SK-N-SH (cell line): ENCODE measurements around the gene ANKH. TPM values are rescaled to one million over a fixed set of nuclear protein-coding genes. Genes with fewer than 3 reads are reported as not detected.

Experiments
- CTCF ChIA-PET: fragments of 300-600, 350-600 bp; formaldehyde crosslinking; extraction: SDS; loops from one replicate; lab custom pipeline; 2021; lab: Yijun Ruan, JAX
- POLR2A ChIA-PET: fragments of 350-600 bp; sonication (Branson Sonifier 250); formaldehyde crosslinking; extraction: SDS; loops from one replicate; lab custom pipeline; 2020; ENCODE audit warnings: antibody characterized with exemption, inconsistent platforms; lab: Yijun Ruan, JAX
- DNase-seq: peaks from one replicate; pipeline ENCODE4 v3.0.0; 2012
- H2AFZ ChIP-seq: fragments of 200-600 bp; sonication (generic); 2 replicates; pipeline ENCODE4 v1.8.1; 2016; ENCODE audit warnings: antibody characterized with exemption, mild to moderate bottlenecking, low read depth
- H3F3A ChIP-seq: fragments of 200-600 bp; sonication (generic); replicated peaks from 2 replicates; pipeline ENCODE3; 2016; ENCODE audit warnings: antibody characterized with exemption, mild to moderate bottlenecking; ENCODE audit not compliant: insufficient read depth
- H3K27ac ChIP-seq, 2 experiments: fragments of 200-500 bp in 1 of 2; fragments of 200-600 bp in 1 of 2; sonication (Bioruptor generic) in 1 of 2; sonication (generic), shearing (Covaris generic) in 1 of 2; 2 replicates each; pipeline versions ENCODE4 v1.5.1 to v1.6.1; 2014 to 2016; ENCODE audit warnings: low read depth in 2 of 2, inconsistent platforms in 1 of 2, low read length in 1 of 2, mild to moderate bottlenecking in 1 of 2, mixed read lengths in 1 of 2
- H3K27me3 ChIP-seq: fragments of 200-600 bp; sonication (generic), shearing (Covaris generic); 2 replicates; pipeline ENCODE4 v1.6.1; 2016; ENCODE audit warnings: mixed run types; ENCODE audit not compliant: insufficient read depth
- H3K36me3 ChIP-seq, 2 experiments: fragments of 200-500 bp in 1 of 2; fragments of 200-600 bp in 1 of 2; sonication (Bioruptor generic) in 1 of 2; sonication (generic) in 1 of 2; replicated peaks in 1 of 2; 2 replicates each; pipeline versions ENCODE3 to v1.5.1; 2014 to 2016; ENCODE audit warnings: low read length in 1 of 2, mild to moderate bottlenecking in 1 of 2; ENCODE audit not compliant: insufficient read depth in 2 of 2, control insufficient read depth in 1 of 2
- H3K4me1 ChIP-seq, 2 experiments: fragments of 200-500 bp in 1 of 2; fragments of 200-600 bp in 1 of 2; sonication (Bioruptor generic) in 1 of 2; sonication (generic), shearing (Covaris generic) in 1 of 2; 2 replicates each; pipeline versions ENCODE4 v1.5.1 to v1.6.1; 2014 to 2016; ENCODE audit warnings: low read depth in 1 of 2, low read length in 1 of 2, mixed run types in 1 of 2; ENCODE audit not compliant: insufficient read depth in 2 of 2, control insufficient read depth in 1 of 2
- H3K4me2 ChIP-seq: fragments of 200-600 bp; sonication (generic), shearing (Covaris generic); 2 replicates; pipeline ENCODE4 v1.6.1; 2017; ENCODE audit warnings: mixed run types
- H3K4me3 ChIP-seq, 2 experiments: fragments of 200-500 bp in 1 of 2; fragments of 200-600 bp in 1 of 2; sonication (Bioruptor generic) in 1 of 2; sonication (generic), shearing (Covaris generic) in 1 of 2; 2 replicates each; pipeline versions ENCODE4 v1.5.1 to v1.8.1; 2014 to 2016; ENCODE audit warnings: low read depth in 2 of 2, inconsistent platforms in 1 of 2, low read length in 1 of 2, mild to moderate bottlenecking in 1 of 2, mixed read lengths in 1 of 2, moderate library complexity in 1 of 2
- H3K79me2 ChIP-seq: fragments of 200-600 bp; sonication (generic); 2 replicates; pipeline ENCODE4 v1.8.1; 2017; ENCODE audit warnings: mild to moderate bottlenecking; ENCODE audit not compliant: insufficient read depth
- H3K9ac ChIP-seq: fragments of 200-600 bp; sonication (generic); 2 replicates; pipeline ENCODE4 v1.6.1; 2017; ENCODE audit warnings: mixed run types
- H3K9me2 ChIP-seq: fragments of 200-600 bp; sonication (generic); 2 replicates; pipeline ENCODE4 v1.6.1; 2017; ENCODE audit warnings: mixed run types
- H3K9me3 ChIP-seq: fragments of 200-600 bp; sonication (generic); 2 replicates; pipeline ENCODE4 v1.6.1; 2017; ENCODE audit warnings: mixed run types, mild to moderate bottlenecking, moderate library complexity
- H4K20me1 ChIP-seq: fragments of 200-600 bp; sonication (generic); 2 replicates; pipeline ENCODE4 v1.6.1; 2017; ENCODE audit warnings: mild to moderate bottlenecking, mixed run types; ENCODE audit not compliant: insufficient read depth
- ELF1 ChIP-seq: IDR thresholded peaks from 2 replicates; pipeline ENCODE4 v1.4.0; 2012
- EZH2phosphoT487 ChIP-seq: fragments of 200-600 bp; sonication (generic); IDR thresholded peaks from 2 replicates; pipeline ENCODE4 v1.6.1; 2017; ENCODE audit warnings: low read depth, mixed run types, mild to moderate bottlenecking, antibody characterized with exemption, moderate library complexity, borderline replicate concordance
- FOSL2 ChIP-seq: IDR thresholded peaks from 2 replicates; pipeline ENCODE4 v1.4.0; 2012; ENCODE audit warnings: low read depth, mild to moderate bottlenecking, moderate library complexity, borderline replicate concordance
- GABPA ChIP-seq: IDR thresholded peaks from 2 replicates; pipeline ENCODE4 v1.4.0; 2012; ENCODE audit warnings: low read depth, mild to moderate bottlenecking
- GATA2 ChIP-seq: sonication (generic); formaldehyde crosslinking; IDR thresholded peaks from 2 replicates; pipeline ENCODE4 v1.5.0; 2020; ENCODE audit warnings: mild to moderate bottlenecking, missing genetic modification reagents
- JUND ChIP-seq: IDR thresholded peaks from 2 replicates; pipeline ENCODE4 v1.4.0; 2012
- MXI1 ChIP-seq: IDR thresholded peaks from 2 replicates; pipeline ENCODE4 v1.6.1; 2012; ENCODE audit warnings: mild to moderate bottlenecking, low read depth, low read length, improper control_type of control experiment
- NFIC ChIP-seq: IDR thresholded peaks from 2 replicates; pipeline ENCODE4 v1.4.0; 2012; ENCODE audit warnings: borderline replicate concordance
- NRF1 ChIP-seq: IDR thresholded peaks from 2 replicates; pipeline ENCODE4 v1.6.1; 2012; ENCODE audit warnings: low read depth, mild to moderate bottlenecking, low read length
- POLR2AphosphoS5 ChIP-seq: IDR thresholded peaks from 2 replicates; pipeline ENCODE4 v1.6.1; 2012; ENCODE audit warnings: low read depth, low read length
- RAD21 ChIP-seq: IDR thresholded peaks from 2 replicates; pipeline ENCODE4 v1.6.1; 2012; ENCODE audit warnings: mild to moderate bottlenecking, low read length
- RCOR1 ChIP-seq: fragments of 150-350 bp; IDR thresholded peaks from 2 replicates; pipeline ENCODE4 v1.6.1; 2017; ENCODE audit warnings: antibody characterized with exemption, low read length
- SMC3 ChIP-seq: IDR thresholded peaks from 2 replicates; pipeline ENCODE4 v1.6.1; 2012; ENCODE audit warnings: low read depth, low read length, improper control_type of control experiment
- TAF1 ChIP-seq: IDR thresholded peaks from 2 replicates; pipeline ENCODE4 v1.6.1; 2012; ENCODE audit warnings: low read depth, mild to moderate bottlenecking, low read length, moderate library complexity, borderline replicate concordance
- WGBS: methylation state at CpG from one replicate; pipeline ENCODE4 v1.1.6; 2017; ENCODE audit warnings: low lambda C conversion rate; 5-methylcytosine and 5-hydroxymethylcytosine counted together
- polyA plus RNA-seq, 3 experiments: library from polyadenylated mRNA; depleted of rRNA; stranded (reverse); fragments of >200 nt; gene quantifications; 2 replicates each; pipeline ENCODE4 v1.2.3, GENCODE V29; 2012
- TF ChIP-seq, protein P1 (sequence below): IDR thresholded peaks from 2 replicates; pipeline ENCODE4 v1.4.0; 2012; ENCODE audit warnings: low read depth, borderline replicate concordance
- TF ChIP-seq, protein P2 (sequence below): IDR thresholded peaks from 2 replicates; pipeline ENCODE4 v1.4.0; 2012; ENCODE audit warnings: low read depth, borderline replicate concordance
- TF ChIP-seq, protein P3 (sequence below): IDR thresholded peaks from 2 replicates; pipeline ENCODE4 v1.4.0; 2012; ENCODE audit warnings: low read depth
- TF ChIP-seq, protein P4 (sequence below): fragments of 150-350 bp; IDR thresholded peaks from 2 replicates; pipeline ENCODE4 v1.6.1; 2017; ENCODE audit warnings: antibody characterized with exemption, low read length, low read depth, borderline replicate concordance

ANKH gene
- polyA plus RNA-seq, 1 of the 3 experiments (the other 2 are of a cell fraction) = 22.0 TPM

DNA sequence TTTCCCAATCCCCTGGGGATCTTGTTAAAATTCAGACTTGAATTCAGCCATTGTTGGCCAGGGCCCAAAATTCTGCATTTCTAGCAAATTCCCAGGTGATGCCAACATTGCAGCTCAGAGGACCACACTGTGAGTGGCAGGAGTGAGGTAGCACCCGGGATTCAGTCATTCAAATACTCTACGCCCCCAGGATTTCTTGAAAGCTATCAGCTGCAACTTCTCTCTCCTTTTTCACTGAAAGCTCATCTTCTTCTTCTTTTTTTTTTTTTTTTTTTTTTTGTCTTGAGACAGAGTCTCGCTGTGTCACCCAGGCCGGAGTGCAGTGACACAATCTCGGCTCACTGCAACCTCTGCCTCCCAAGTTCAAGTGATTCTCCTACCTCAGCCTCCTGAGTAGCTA, 19.3 kb upstream of the ANKH start:
- Histone ChIP-seq H3K4me2 (no peak overlapping the region), H3K4me3 (no peak overlapping the region), H3K4me1 (no peaks in the 10 kb centered on the region), H3K9me3 (no peaks in the 10 kb centered on the region), H2AFZ (no peak overlapping the region), H3K9me2 (no peaks in the 10 kb centered on the region), H3K79me2 (no peaks in the 10 kb centered on the region), H3K36me3 (no peaks in the 10 kb centered on the region), H3F3A (no peaks in the 10 kb centered on the region), H3K27ac (no peak overlapping the region), H3K27me3 (peaks cover 12% of the 10 kb centered on the region; the same call in 1 of the 2 replicates), H3K9ac (no peak overlapping the region), H4K20me1 (no peaks in the 10 kb centered on the region)
- DNase-seq = no peak
- POLR2A ChIA-PET = no interaction called here
- CTCF ChIA-PET = no interaction called here
- WGBS = 74% methylated on average over 5 of the region's 5 CpGs
- TF ChIP-seq NRF1 (no peak), SMC3 (no peak)
- TF ChIP-seq, protein P1, sequence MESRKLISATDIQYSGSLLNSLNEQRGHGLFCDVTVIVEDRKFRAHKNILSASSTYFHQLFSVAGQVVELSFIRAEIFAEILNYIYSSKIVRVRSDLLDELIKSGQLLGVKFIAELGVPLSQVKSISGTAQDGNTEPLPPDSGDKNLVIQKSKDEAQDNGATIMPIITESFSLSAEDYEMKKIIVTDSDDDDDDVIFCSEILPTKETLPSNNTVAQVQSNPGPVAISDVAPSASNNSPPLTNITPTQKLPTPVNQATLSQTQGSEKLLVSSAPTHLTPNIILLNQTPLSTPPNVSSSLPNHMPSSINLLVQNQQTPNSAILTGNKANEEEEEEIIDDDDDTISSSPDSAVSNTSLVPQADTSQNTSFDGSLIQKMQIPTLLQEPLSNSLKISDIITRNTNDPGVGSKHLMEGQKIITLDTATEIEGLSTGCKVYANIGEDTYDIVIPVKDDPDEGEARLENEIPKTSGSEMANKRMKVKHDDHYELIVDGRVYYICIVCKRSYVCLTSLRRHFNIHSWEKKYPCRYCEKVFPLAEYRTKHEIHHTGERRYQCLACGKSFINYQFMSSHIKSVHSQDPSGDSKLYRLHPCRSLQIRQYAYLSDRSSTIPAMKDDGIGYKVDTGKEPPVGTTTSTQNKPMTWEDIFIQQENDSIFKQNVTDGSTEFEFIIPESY = no peak

DNA sequence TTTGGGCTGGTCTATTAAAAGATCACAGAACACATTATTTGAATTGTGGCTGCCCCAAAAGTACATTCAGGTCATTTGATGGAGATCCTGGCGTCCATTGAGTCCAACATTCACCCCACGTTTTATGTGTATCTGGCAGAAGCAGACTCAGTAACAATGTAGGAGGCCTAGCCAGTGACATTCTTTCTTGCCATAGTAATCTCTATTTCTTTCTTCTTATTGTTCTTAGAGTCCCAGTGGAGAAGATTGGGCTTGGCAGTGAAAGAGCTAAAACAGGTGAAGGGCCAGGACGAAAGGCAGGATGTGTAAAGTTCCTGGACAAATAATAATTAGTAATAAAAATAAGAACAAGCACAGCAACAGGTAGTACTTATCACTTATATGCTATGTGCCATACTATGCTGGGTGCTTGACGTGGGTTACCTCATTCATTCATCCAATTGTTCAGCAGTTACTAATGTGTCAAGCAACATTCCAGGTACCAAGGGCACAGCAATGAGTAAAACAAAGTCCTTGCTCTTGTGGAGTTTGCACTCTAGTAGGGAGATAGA, 12.6 kb upstream of the ANKH start:
- no peaks in the 10 kb centered on the region for H3F3A ChIP-seq

More for the DNA sequence above, 12.6 kb upstream of the ANKH start:
- H4K20me1 ChIP-seq = no peaks in the 10 kb centered on the region
- TF ChIP-seq TAF1 (no peak), JUND (no peak), MXI1 (no peak), GABPA (no peak), POLR2AphosphoS5 (no peak), RAD21 (no peak), EZH2phosphoT487 (no peak), GATA2 (CRISPR knock-in tag) (no peak), ELF1 (no peak), NFIC (no peak), RCOR1 (no peak), FOSL2 (no peak)
- TF ChIP-seq, protein P2, sequence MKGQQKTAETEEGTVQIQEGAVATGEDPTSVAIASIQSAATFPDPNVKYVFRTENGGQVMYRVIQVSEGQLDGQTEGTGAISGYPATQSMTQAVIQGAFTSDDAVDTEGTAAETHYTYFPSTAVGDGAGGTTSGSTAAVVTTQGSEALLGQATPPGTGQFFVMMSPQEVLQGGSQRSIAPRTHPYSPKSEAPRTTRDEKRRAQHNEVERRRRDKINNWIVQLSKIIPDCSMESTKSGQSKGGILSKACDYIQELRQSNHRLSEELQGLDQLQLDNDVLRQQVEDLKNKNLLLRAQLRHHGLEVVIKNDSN = no peak
- TF ChIP-seq, protein P3, sequence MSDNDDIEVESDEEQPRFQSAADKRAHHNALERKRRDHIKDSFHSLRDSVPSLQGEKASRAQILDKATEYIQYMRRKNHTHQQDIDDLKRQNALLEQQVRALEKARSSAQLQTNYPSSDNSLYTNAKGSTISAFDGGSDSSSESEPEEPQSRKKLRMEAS = no peak
- TF ChIP-seq, protein P4, sequence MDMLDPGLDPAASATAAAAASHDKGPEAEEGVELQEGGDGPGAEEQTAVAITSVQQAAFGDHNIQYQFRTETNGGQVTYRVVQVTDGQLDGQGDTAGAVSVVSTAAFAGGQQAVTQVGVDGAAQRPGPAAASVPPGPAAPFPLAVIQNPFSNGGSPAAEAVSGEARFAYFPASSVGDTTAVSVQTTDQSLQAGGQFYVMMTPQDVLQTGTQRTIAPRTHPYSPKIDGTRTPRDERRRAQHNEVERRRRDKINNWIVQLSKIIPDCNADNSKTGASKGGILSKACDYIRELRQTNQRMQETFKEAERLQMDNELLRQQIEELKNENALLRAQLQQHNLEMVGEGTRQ = no peak
- DNase-seq = no peak
- H3K4me2 ChIP-seq = no peak overlapping the region
- no peaks in the 10 kb centered on the region for H3K9me3 ChIP-seq
- H3K36me3 ChIP-seq = no peaks in the 10 kb centered on the region
- H3K27me3 ChIP-seq = no peaks in the 10 kb centered on the region
- H3K4me1 ChIP-seq = no peaks in the 10 kb centered on the region
- H3K9ac ChIP-seq = no peak overlapping the region
- H3K79me2 ChIP-seq = no peaks in the 10 kb centered on the region
- no peak overlapping the region for H3K4me3 ChIP-seq
- no peak overlapping the region for H3K27ac ChIP-seq
- CTCF ChIA-PET = interaction anchor here (1.3 kb wide), 1 partner anchor 157 kb away, joined by 3 read pairs; no protein-coding TSS in a partner anchor
- no peaks in the 10 kb centered on the region for H3K9me2 ChIP-seq
- 49% methylated on average over 4 of the region's 4 CpGs for WGBS
- POLR2A ChIA-PET = no interaction called here
- no peak overlapping the region for H2AFZ ChIP-seq
